IMR-90 (cell line): Measurements from ENCODE around the gene ADAP1. TPM values are rescaled to one million over a fixed set of nuclear protein-coding genes. Genes with fewer than 3 reads are reported as not detected.

Experiments
- ATAC-seq: fragments of 200-7000 bp; cut with Tn5 transposase; 2 replicates; pipeline ENCODE4 v1.9.1; 2020; ENCODE audit warnings: low read depth, mild to moderate bottlenecking, moderate library complexity
- BruUV-seq: library from RNA; stranded (reverse); fragments of 400-500 nt; replicated peaks from 2 replicates; lab custom pipeline; 2021; lab: Mats Ljungman, UMichigan
- CTCF ChIA-PET: fragments of 300-600 bp; formaldehyde crosslinking; extraction: SDS; loops from one replicate; lab custom pipeline; 2021; ENCODE audit warnings: antibody characterized with exemption; lab: Yijun Ruan, JAX
- POLR2A ChIA-PET: fragments of 300-600 bp; sonication (Branson Sonifier 250); formaldehyde crosslinking; loops from one replicate; lab custom pipeline; 2022; ENCODE audit warnings: antibody characterized with exemption; ENCODE audit not compliant: unreplicated experiment; lab: Charles Lee
- DNase-seq: peaks from one replicate; pipeline ENCODE4 v3.0.0; 2013
- H2AFZ ChIP-seq: replicated peaks from 2 replicates; pipeline ENCODE3; 2013; ENCODE audit warnings: low read length, mild to moderate bottlenecking; ENCODE audit not compliant: poor library complexity
- H2AK5ac ChIP-seq: 2 replicates; pipeline ENCODE4 v1.6.1; 2013; ENCODE audit warnings: low read depth, low read length, inconsistent platforms
- H2AK9ac ChIP-seq: replicated peaks from 2 replicates; pipeline ENCODE3; 2013; ENCODE audit warnings: mild to moderate bottlenecking, low read depth, low read length, moderate library complexity; ENCODE audit not compliant: poor library complexity
- H2BK120ac ChIP-seq: 2 replicates; pipeline ENCODE4 v1.6.1; 2013; ENCODE audit warnings: low read depth, low read length, inconsistent platforms
- H2BK15ac ChIP-seq: 3 replicates; pipeline ENCODE4 v1.6.1; 2013; ENCODE audit warnings: low read depth, low read length, inconsistent platforms
- H2BK20ac ChIP-seq: 2 replicates; pipeline ENCODE4 v1.6.1; 2013; ENCODE audit warnings: low read depth, mild to moderate bottlenecking, inconsistent platforms, low read length, moderate library complexity
- H2BK5ac ChIP-seq: 2 replicates; pipeline ENCODE4 v1.6.1; 2013; ENCODE audit warnings: mild to moderate bottlenecking, low read depth, low read length, inconsistent platforms; ENCODE audit not compliant: poor library complexity, severe bottlenecking
- H3K14ac ChIP-seq: replicated peaks from 2 replicates; pipeline ENCODE4 v1.6.1; 2013; ENCODE audit warnings: low read depth, low read length, inconsistent platforms
- H3K18ac ChIP-seq: 2 replicates; pipeline ENCODE4 v1.6.1; 2013; ENCODE audit warnings: low read depth, low read length, control low read depth
- H3K23ac ChIP-seq: 2 replicates; pipeline ENCODE4 v1.6.1; 2013; ENCODE audit warnings: low read depth, low read length, inconsistent platforms
- H3K27ac ChIP-seq: 2 replicates; pipeline ENCODE4 v1.5.1; 2013; ENCODE audit warnings: mild to moderate bottlenecking, control low read depth, low read length; ENCODE audit not compliant: insufficient read depth
- H3K27me3 ChIP-seq: 2 replicates; pipeline ENCODE4 v1.6.1; 2013; ENCODE audit warnings: low read length; ENCODE audit not compliant: control insufficient read depth, insufficient read depth
- H3K36me3 ChIP-seq: 2 replicates; pipeline ENCODE4 v1.6.1; 2013; ENCODE audit warnings: low read length, mixed read lengths; ENCODE audit not compliant: control insufficient read depth, insufficient read depth
- H3K4ac ChIP-seq: 2 replicates; pipeline ENCODE4 v1.6.1; 2013; ENCODE audit warnings: low read depth, low read length, inconsistent platforms
- H3K4me1 ChIP-seq: 2 replicates; pipeline ENCODE4 v1.6.1; 2013; ENCODE audit warnings: low read length, mixed read lengths; ENCODE audit not compliant: control insufficient read depth, insufficient read depth
- H3K4me2 ChIP-seq: 2 replicates; pipeline ENCODE4 v1.6.1; 2013; ENCODE audit warnings: low read depth, mild to moderate bottlenecking, control low read depth, low read length, moderate library complexity
- H3K4me3 ChIP-seq: 2 replicates; pipeline ENCODE4 v1.5.1; 2013; ENCODE audit warnings: low read depth, mild to moderate bottlenecking, control low read depth, low read length, moderate library complexity; ENCODE audit not compliant: insufficient read depth
- H3K56ac ChIP-seq: 2 replicates; pipeline ENCODE4 v1.6.1; 2013; ENCODE audit warnings: low read length, inconsistent platforms; ENCODE audit not compliant: insufficient read depth; ENCODE audit errors: extremely low read depth
- H3K79me1 ChIP-seq, 2 experiments: 2 replicates each; pipeline ENCODE4 v1.6.1; 2013; ENCODE audit warnings: low read length in 2 of 2, inconsistent platforms in 1 of 2, low read depth in 1 of 2
- H3K9ac ChIP-seq: 2 replicates; pipeline ENCODE4 v1.6.1; 2013; ENCODE audit warnings: low read depth, low read length, control low read depth
- H3K9me1 ChIP-seq: 2 replicates; pipeline ENCODE4 v1.6.1; 2013; ENCODE audit warnings: low read length, inconsistent platforms; ENCODE audit not compliant: insufficient read depth
- H3K9me3 ChIP-seq: 2 replicates; pipeline ENCODE4 v1.6.1; 2013; ENCODE audit warnings: low read length; ENCODE audit not compliant: control insufficient read depth, insufficient read depth
- H4K20me1 ChIP-seq: 2 replicates; pipeline ENCODE4 v1.6.1; 2013; ENCODE audit warnings: low read length, inconsistent platforms; ENCODE audit not compliant: insufficient read depth
- H4K5ac ChIP-seq: 2 replicates; pipeline ENCODE4 v1.6.1; 2013; ENCODE audit warnings: mild to moderate bottlenecking, low read depth, low read length, control low read depth
- H4K8ac ChIP-seq, 2 experiments: 2 replicates each; pipeline ENCODE4 v1.6.1; 2013; ENCODE audit warnings: low read depth in 2 of 2, low read length in 2 of 2, control low read depth in 1 of 2, inconsistent platforms in 1 of 2
- H4K91ac ChIP-seq: 2 replicates; pipeline ENCODE4 v1.6.1; 2013; ENCODE audit warnings: low read depth, low read length, inconsistent platforms; ENCODE audit not compliant: insufficient read depth
- BHLHE40 ChIP-seq: fragments of 150-350 bp; IDR thresholded peaks from 2 replicates; pipeline ENCODE4 v1.6.1; 2016; ENCODE audit warnings: mild to moderate bottlenecking, low read depth, low read length
- CEBPB ChIP-seq: IDR thresholded peaks from 2 replicates; pipeline ENCODE4 v1.6.1; 2012; ENCODE audit warnings: low read depth, low read length, improper control_type of control experiment
- FOS ChIP-seq: fragments of 150-350 bp; IDR thresholded peaks from 2 replicates; pipeline ENCODE4 v1.6.1; 2016; ENCODE audit warnings: low read depth, low read length
- MAFK ChIP-seq: IDR thresholded peaks from 2 replicates; pipeline ENCODE4 v1.6.1; 2012; ENCODE audit warnings: low read depth, low read length, improper control_type of control experiment
- MAZ ChIP-seq: IDR thresholded peaks from 2 replicates; pipeline ENCODE4 v1.6.1; 2012; ENCODE audit warnings: low read depth, mild to moderate bottlenecking, low read length, improper control_type of control experiment, moderate library complexity, borderline replicate concordance
- NFE2L2 ChIP-seq: fragments of 150-350 bp; IDR thresholded peaks from 2 replicates; pipeline ENCODE4 v1.6.1; 2016; ENCODE audit warnings: low read depth, mild to moderate bottlenecking, low read length
- WGBS, 2 experiments: methylation state at CpG; one replicate each; pipeline versions ENCODE4 v1.1.5 to v1.1.7; 2013; ENCODE audit warnings: missing lambda C conversion rate in 2 of 2; ENCODE audit not compliant: insufficient read length in 1 of 2; ENCODE audit errors: extremely low coverage in 2 of 2; 5-methylcytosine and 5-hydroxymethylcytosine counted together
- dilution Hi-C: fragments of 300-500 bp; cut with HindIII; formaldehyde crosslinking; loops from one replicate; pipeline ENCODE4 v1.14.3; 2018; ENCODE audit warnings: low sequenced_read_pairs; ENCODE audit not compliant: unreplicated experiment
- in situ Hi-C: fragments of 300-500 bp; cut with MboI; formaldehyde crosslinking; loops from 3 replicates; pipeline ENCODE4 v1.14.3; 2019; ENCODE audit warnings: low sequenced_read_pairs, inconsistent platforms, mixed read lengths
- intact Hi-C: fragments of 100-400 bp; cut with micrococcal nuclease; formaldehyde crosslinking; loops from 2 replicates; pipeline ENCODE4 v1.10.0; 2022
- polyA plus RNA-seq, 3 experiments: library from polyadenylated mRNA; depleted of rRNA; stranded (reverse); fragments of >200 nt; gene quantifications; 2 replicates each; pipeline ENCODE4 v1.2.3, GENCODE V29; 2012; ENCODE audit warnings: low replicate concordance in 1 of 3
- total RNA-seq: library from RNA; depleted of rRNA; stranded (reverse); fragments of >200 nt; gene quantifications from 2 replicates; pipeline ENCODE4 v1.2.3, GENCODE V29; 2012
- TF ChIP-seq, protein P1 (sequence below): conservative IDR thresholded peaks from 2 replicates; pipeline ENCODE4 v1.5.1; 2012; ENCODE audit warnings: mild to moderate bottlenecking, low read depth, low read length, improper control_type of control experiment

ADAP1 gene
- total and polyA plus RNA-seq, 2 of the 4 experiments (the other 2 are of a cell fraction): 1.4 to 2.0 TPM

DNA sequence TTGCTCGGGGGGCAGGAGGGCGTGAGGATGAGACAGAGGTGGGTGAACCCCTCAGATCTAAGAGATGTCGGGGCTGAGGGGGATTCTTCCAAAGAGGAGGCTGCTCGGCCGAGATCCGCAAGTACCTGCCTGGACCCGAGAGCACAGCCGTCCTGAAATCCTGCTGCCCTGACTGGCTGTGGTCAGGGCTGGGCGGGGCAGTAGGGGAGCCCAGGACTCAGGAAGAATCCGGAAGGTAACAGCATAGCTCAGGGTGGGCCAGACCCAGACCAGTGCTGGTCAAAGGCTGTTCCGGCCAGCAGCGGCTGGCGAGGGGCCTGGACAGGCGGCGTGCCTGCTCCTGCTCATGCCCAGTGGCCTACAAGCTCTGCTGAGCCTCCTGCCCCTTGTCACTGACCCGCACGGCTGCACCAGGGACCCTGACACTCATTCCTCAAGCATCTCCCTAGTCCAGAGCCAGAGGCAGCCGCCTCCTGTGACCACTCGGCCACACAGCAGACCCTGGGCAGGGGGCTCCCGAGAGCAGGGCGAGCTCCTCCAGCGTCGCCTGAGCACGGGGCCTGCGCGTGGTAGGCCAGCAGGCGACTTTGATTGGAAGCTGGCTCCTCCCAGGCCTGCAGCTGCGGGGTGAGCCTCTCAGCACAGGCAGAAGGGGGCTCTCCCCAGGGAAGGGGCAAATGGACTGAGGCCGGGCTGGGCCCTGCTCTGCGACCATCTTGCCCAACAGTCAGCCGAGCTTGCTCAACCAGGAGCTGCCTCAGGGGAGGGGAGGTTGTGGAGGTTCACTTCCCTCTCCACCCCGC is 3.1 kb upstream of the ADAP1 start:
- dilution Hi-C loops: no loop called here
- H2BK120ac ChIP-seq: no peak overlapping the region
- no peak overlapping the region for H2AK5ac ChIP-seq
- no peak overlapping the region for H2BK15ac ChIP-seq
- H4K8ac ChIP-seq: no peak overlapping the region
- no peak overlapping the region for H3K4ac ChIP-seq
- H3K27me3 ChIP-seq: peaks cover 22% of the 10 kb centered on the region; the same call in 1 of the 2 replicates
- no peaks in the 10 kb centered on the region for H3K9me3 ChIP-seq
- H3K9ac ChIP-seq: no peak overlapping the region
- H3K79me1 ChIP-seq: no peaks in the 10 kb centered on the region; a peak in 1 of 4 replicates
- peaks cover 3% of the 10 kb centered on the region for H4K20me1 ChIP-seq
- no peak overlapping the region for H4K5ac ChIP-seq
- CTCF ChIA-PET: no interaction called here
- no peak overlapping the region for H2BK5ac ChIP-seq
- DNase-seq: no peak
- no peak overlapping the region for H4K91ac ChIP-seq
- H3K9me1 ChIP-seq: no peaks in the 10 kb centered on the region
- intact Hi-C loops: no loop called here
- no peaks in the 10 kb centered on the region for H3K36me3 ChIP-seq
- BruUV-seq: no TSS peak
- H3K4me1 ChIP-seq: no peaks in the 10 kb centered on the region; the same call in 1 of the 2 replicates
- H2AK9ac ChIP-seq: no peak overlapping the region
- no peak for ATAC-seq
- POLR2A ChIA-PET: no interaction called here
- no peak overlapping the region for H3K4me2 ChIP-seq
- 60% methylated on average over 18 of the region's 32 CpGs; no CpG with 5 or more reads in 1 of the 2 experiments for whole genome bisulfite sequencing, 2 experiments
- H3K4me3 ChIP-seq: no peak overlapping the region
- H3K14ac ChIP-seq: no peak overlapping the region
- TF ChIP-seq MAZ (no peak), NFE2L2 (no peak), BHLHE40 (no peak), MAFK (no peak), FOS (no peak), CEBPB (peak; percentile 54)
- TF ChIP-seq, protein P1, sequence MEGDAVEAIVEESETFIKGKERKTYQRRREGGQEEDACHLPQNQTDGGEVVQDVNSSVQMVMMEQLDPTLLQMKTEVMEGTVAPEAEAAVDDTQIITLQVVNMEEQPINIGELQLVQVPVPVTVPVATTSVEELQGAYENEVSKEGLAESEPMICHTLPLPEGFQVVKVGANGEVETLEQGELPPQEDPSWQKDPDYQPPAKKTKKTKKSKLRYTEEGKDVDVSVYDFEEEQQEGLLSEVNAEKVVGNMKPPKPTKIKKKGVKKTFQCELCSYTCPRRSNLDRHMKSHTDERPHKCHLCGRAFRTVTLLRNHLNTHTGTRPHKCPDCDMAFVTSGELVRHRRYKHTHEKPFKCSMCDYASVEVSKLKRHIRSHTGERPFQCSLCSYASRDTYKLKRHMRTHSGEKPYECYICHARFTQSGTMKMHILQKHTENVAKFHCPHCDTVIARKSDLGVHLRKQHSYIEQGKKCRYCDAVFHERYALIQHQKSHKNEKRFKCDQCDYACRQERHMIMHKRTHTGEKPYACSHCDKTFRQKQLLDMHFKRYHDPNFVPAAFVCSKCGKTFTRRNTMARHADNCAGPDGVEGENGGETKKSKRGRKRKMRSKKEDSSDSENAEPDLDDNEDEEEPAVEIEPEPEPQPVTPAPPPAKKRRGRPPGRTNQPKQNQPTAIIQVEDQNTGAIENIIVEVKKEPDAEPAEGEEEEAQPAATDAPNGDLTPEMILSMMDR: no peak
- H2AFZ ChIP-seq: peak overlapping the region; percentile 3
- no peak overlapping the region for H2BK20ac ChIP-seq
- no peak overlapping the region for H3K23ac ChIP-seq
- no peak overlapping the region for H3K18ac ChIP-seq
- in situ Hi-C loops: no loop called here
- H3K56ac ChIP-seq: no peak overlapping the region
- no peak overlapping the region for H3K27ac ChIP-seq
